A673 (cell line): ENCODE measurements around the gene DOCK4. TPM values are rescaled to one million over a fixed set of nuclear protein-coding genes. Genes with fewer than 3 reads are reported as not detected.
"Not testable (repeated sequence)": the region's sequence is repeated elsewhere in the genome, so short reads cannot be mapped to it uniquely, and the experiment has no call there.

Source experiments
- BruUV-seq: library from RNA; stranded (reverse); fragments of 400-500 nt; replicated peaks from 2 replicates; lab custom pipeline; 2021; lab: Mats Ljungman, UMichigan
- CTCF ChIA-PET: fragments of 300-600 bp; sonication (Branson Sonifier 250); formaldehyde crosslinking; loops from one replicate; lab custom pipeline; 2022; ENCODE audit warnings: antibody characterized with exemption; lab: Charles Lee
- POLR2A ChIA-PET: fragments of 300-600 bp; sonication (Branson Sonifier 250); formaldehyde crosslinking; loops from one replicate; lab custom pipeline; 2022; ENCODE audit warnings: antibody characterized with exemption; ENCODE audit not compliant: low non-redundant PET; lab: Charles Lee
- DNase-seq: peaks from one replicate; pipeline ENCODE4 v3.0.0-alpha.2; 2015; ENCODE audit warnings: low spot score
- H3K27ac ChIP-seq: fragments of 200-600 bp; sonication (generic); 2 replicates; pipeline ENCODE4 v1.5.1; 2016; ENCODE audit warnings: mixed run types, low read depth, mild to moderate bottlenecking, mixed read lengths, antibody characterized with exemption, low read length; ENCODE audit not compliant: poor library complexity, severe bottlenecking
- H3K27me3 ChIP-seq: fragments of 200-600 bp; sonication (generic); replicated peaks from 2 replicates; pipeline ENCODE4 v1.6.1; 2017; ENCODE audit warnings: mixed run types, low read depth, mild to moderate bottlenecking, mixed read lengths, antibody characterized with exemption, low read length; ENCODE audit not compliant: insufficient read depth, poor library complexity
- H3K36me3 ChIP-seq: fragments of 200-600 bp; sonication (generic); 2 replicates; pipeline ENCODE4 v1.6.1; 2016; ENCODE audit warnings: mixed run types, mild to moderate bottlenecking, mixed read lengths, antibody characterized with exemption, low read length; ENCODE audit not compliant: insufficient read depth, poor library complexity, severe bottlenecking
- H3K4me1 ChIP-seq: fragments of 200-600 bp; sonication (generic); 2 replicates; pipeline ENCODE4 v1.6.1; 2017; ENCODE audit warnings: mixed run types, mild to moderate bottlenecking, mixed read lengths, antibody characterized with exemption, low read length; ENCODE audit not compliant: insufficient read depth, poor library complexity, severe bottlenecking
- H3K4me3 ChIP-seq: fragments of 200-600 bp; sonication (generic); 2 replicates; pipeline ENCODE4 v1.5.1; 2016; ENCODE audit warnings: low read depth, mixed run types, mild to moderate bottlenecking, mixed read lengths, low read length; ENCODE audit not compliant: poor library complexity, severe bottlenecking
- H3K9me3 ChIP-seq: fragments of 200-600 bp; sonication (generic); 2 replicates; pipeline ENCODE4 v1.6.1; 2016; ENCODE audit warnings: mixed run types, low read depth, mild to moderate bottlenecking, mixed read lengths, antibody characterized with exemption, low read length; ENCODE audit not compliant: poor library complexity, severe bottlenecking
- EZH2 ChIP-seq: fragments of 200-600 bp; sonication (generic); IDR thresholded peaks from 2 replicates; pipeline ENCODE4 v1.6.1; 2017; ENCODE audit warnings: borderline replicate concordance, low read depth, mild to moderate bottlenecking, mixed read lengths, antibody characterized with exemption, low read length; ENCODE audit not compliant: poor library complexity, severe bottlenecking
- intact Hi-C: fragments of 100-400 bp; cut with micrococcal nuclease; formaldehyde crosslinking; loops from one replicate; pipeline ENCODE4 v1.10.0; 2022; ENCODE audit not compliant: unreplicated experiment
- total RNA-seq: library from RNA; stranded (reverse); gene quantifications from 2 replicates; pipeline ENCODE4 v1.2.3, GENCODE V29; 2021
- TF ChIP-seq, protein P1 (sequence below): fragments of 300-800, 200-600 bp; sonication (generic); conservative IDR thresholded peaks from 2 replicates; pipeline ENCODE4 v1.5.1; 2017; ENCODE audit warnings: low read depth, mild to moderate bottlenecking, antibody characterized with exemption, low read length, moderate library complexity, mixed read lengths

The DOCK4 gene
- total RNA-seq, 1 experiment from 2014 or later, result 28.5 TPM

DNA sequence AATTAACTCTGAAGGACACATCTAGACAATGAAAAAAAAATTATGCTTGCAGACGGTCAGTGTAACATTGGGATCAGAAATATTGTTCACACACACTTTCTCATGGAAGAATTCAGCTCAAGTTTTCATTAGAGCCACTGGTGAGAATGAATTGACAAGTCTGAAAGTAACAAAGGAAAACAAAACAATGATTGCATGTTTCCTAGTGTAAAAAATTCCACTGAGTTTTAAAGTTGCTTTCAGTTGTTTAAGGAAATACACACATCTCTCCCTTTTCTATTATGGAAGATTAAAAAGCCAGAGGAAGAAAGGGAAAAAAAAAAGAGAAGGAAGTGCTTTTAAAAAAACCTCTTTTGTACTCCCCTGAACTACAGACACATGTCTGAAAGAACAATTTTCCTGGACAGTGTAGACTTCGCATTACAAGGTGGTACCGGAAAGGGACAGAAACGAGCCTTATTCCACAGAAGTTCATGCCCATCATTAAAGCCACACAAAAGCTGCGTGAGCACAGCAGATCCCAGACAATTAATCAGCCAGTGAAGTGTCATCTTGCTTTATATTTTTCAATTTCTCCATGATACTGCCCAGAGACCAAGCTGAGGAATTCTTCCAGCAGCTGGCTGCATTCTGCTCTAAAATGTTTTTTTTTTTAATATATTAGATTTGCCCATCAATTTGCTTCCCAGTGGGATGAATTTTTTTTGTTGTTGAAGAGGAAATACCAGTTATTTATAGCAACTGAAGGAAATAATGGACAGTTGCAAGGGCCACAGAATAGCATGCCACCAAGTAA is 294.8 kb downstream of the DOCK4 start:
- Histone ChIP-seq H3K4me3 (no peak overlapping the region), H3K27ac (no peak overlapping the region), H3K27me3 (no peaks in the 10 kb centered on the region), H3K9me3 (no peaks in the 10 kb centered on the region), H3K36me3 (no peaks in the 10 kb centered on the region), H3K4me1 (no peaks in the 10 kb centered on the region)
- TF ChIP-seq EZH2, result no peak
- TF ChIP-seq, protein P1, sequence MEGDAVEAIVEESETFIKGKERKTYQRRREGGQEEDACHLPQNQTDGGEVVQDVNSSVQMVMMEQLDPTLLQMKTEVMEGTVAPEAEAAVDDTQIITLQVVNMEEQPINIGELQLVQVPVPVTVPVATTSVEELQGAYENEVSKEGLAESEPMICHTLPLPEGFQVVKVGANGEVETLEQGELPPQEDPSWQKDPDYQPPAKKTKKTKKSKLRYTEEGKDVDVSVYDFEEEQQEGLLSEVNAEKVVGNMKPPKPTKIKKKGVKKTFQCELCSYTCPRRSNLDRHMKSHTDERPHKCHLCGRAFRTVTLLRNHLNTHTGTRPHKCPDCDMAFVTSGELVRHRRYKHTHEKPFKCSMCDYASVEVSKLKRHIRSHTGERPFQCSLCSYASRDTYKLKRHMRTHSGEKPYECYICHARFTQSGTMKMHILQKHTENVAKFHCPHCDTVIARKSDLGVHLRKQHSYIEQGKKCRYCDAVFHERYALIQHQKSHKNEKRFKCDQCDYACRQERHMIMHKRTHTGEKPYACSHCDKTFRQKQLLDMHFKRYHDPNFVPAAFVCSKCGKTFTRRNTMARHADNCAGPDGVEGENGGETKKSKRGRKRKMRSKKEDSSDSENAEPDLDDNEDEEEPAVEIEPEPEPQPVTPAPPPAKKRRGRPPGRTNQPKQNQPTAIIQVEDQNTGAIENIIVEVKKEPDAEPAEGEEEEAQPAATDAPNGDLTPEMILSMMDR, result no peak
- intact Hi-C loops, result no loop called here
- POLR2A ChIA-PET, result no interaction called here
- no peak for DNase-seq
- no TSS peak for BruUV-seq
- CTCF ChIA-PET, result no interaction called here

GRCh38 chr7:111910656-111911055 is 295.5 kb downstream of the DOCK4 start:
- intact Hi-C loops, result no loop called here
- BruUV-seq, result no TSS peak
- Histone ChIP-seq H3K27ac (no peak overlapping the region), H3K9me3 (no peaks in the 10 kb centered on the region), H3K27me3 (no peaks in the 10 kb centered on the region), H3K4me1 (no peaks in the 10 kb centered on the region), H3K36me3 (no peaks in the 10 kb centered on the region), H3K4me3 (no peak overlapping the region)
- POLR2A ChIA-PET, result no interaction called here
- CTCF ChIA-PET, result no interaction called here
- no peak for TF ChIP-seq EZH2
- no peak for DNase-seq

GRCh38 chr7:111908673-111909072 is 297.5 kb downstream of the DOCK4 start:
- POLR2A ChIA-PET, intact Hi-C loops, H3K27ac ChIP-seq, H3K4me3 ChIP-seq, H3K27me3 ChIP-seq, BruUV-seq, H3K4me1 ChIP-seq, DNase-seq, CTCF ChIA-PET, H3K36me3 ChIP-seq, H3K9me3 ChIP-seq: not testable (repeated sequence)

GRCh38 chr7:111903797-111904196 is 302.4 kb downstream of the DOCK4 start:
- Histone ChIP-seq H3K27me3 (no peaks in the 10 kb centered on the region), H3K4me3 (no peak overlapping the region), H3K4me1 (no peaks in the 10 kb centered on the region), H3K36me3 (no peaks in the 10 kb centered on the region), H3K9me3 (no peaks in the 10 kb centered on the region), H3K27ac (no peak overlapping the region)
- DNase-seq, result no peak
- ChIA-PET CTCF (no interaction called here), POLR2A (no interaction called here)
- intact Hi-C loops, result no loop called here
- BruUV-seq, result no TSS peak
- no peak for TF ChIP-seq EZH2
- TF ChIP-seq, protein P1, result no peak
